Adrenal gland (tissue), 12 donors: ENCODE results near the gene PTCD2. TPM values are rescaled to one million over a fixed set of nuclear protein-coding genes. Genes with fewer than 3 reads are reported as not detected.

Experiments used
- DNase-seq, 7 donors: peaks; one replicate each; pipeline ENCODE4 v3.0.0-alpha.2; 2019 to 2020
- H3K27ac ChIP-seq, 5 donors: fragments of 200-600 bp; sonication (generic) in 4 of 5; 1 replicate in 3 of 5; 2 replicates in 2 of 5; pipeline versions ENCODE4 v1.5.1 to v1.8.0; 2016 to 2020; ENCODE audit warnings: mild to moderate bottlenecking in 1 of 5
- H3K27me3 ChIP-seq: fragments of 200-600 bp; 2 replicates; pipeline ENCODE4 v1.8.0; 2021
- H3K36me3 ChIP-seq, 2 donors: fragments of 200-600 bp; replicated peaks in 1 of 2; 1 replicate in 1 of 2; 2 replicates in 1 of 2; pipeline versions ENCODE4 v1.5.1 to v1.8.0; 2018 to 2022
- H3K4me1 ChIP-seq, 2 donors: fragments of 200-600 bp; replicated peaks in 1 of 2; 1 replicate in 1 of 2; 2 replicates in 1 of 2; pipeline versions ENCODE4 v1.5.1 to v1.8.0; 2018 to 2021
- H3K4me3 ChIP-seq, 4 donors: fragments of 200-600 bp; sonication (generic) in 3 of 4; one replicate each; pipeline ENCODE4 v1.5.1; 2016 to 2018
- H3K9me3 ChIP-seq, 3 donors: fragments of 200-600 bp; sonication (generic) in 1 of 3; replicated peaks in 1 of 3; 1 replicate in 2 of 3; 2 replicates in 1 of 3; pipeline versions ENCODE4 v1.5.1 to v1.8.0; 2016 to 2021
- POLR2A ChIP-seq, 2 donors: fragments of 450-650 bp; IDR thresholded peaks; one replicate each; pipeline ENCODE4 v1.6.1; 2017; ENCODE audit warnings: antibody characterized with exemption in 2 of 2, mild to moderate bottlenecking in 2 of 2, moderate library complexity in 1 of 2
- WGBS, 4 donors: extraction: QIAGEN DNeasy Blood & Tissue Kit in 2 of 4; methylation state at CpG; one replicate each; pipeline versions ENCODE4 v1.1.5 to v1.1.7; 2013 to 2017; 5-methylcytosine and 5-hydroxymethylcytosine counted together
- intact Hi-C, 2 donors: fragments of 100-400 bp; cut with DNase I; formaldehyde crosslinking; loops; one replicate each; pipeline versions ENCODE4 v1.14.1 to v1.15.0; 2022 to 2023
- polyA plus RNA-seq, 3 donors: library from polyadenylated mRNA; stranded (reverse); fragments of 200-250 nt in 2 of 3; fragments of 350-450 nt in 1 of 3; fragmentation: Illumina TruSeq in 1 of 3; extraction: RNeasy Lipid Tissue Mini Kit (QIAGEN cat#74804) in 1 of 3; gene quantifications; one replicate each; pipeline ENCODE4 v1.2.3, GENCODE V29; 2013 to 2014
- total RNA-seq, 9 donors: library from RNA; depleted of rRNA in 4 of 9; stranded (reverse); fragments of >200 nt in 4 of 9; fragments of 120-200 nt in 1 of 9; fragmentation: NEBNext Ultra II Directional in 1 of 9; extraction: Animal tissue kit (Norgen Biotek cat#: 25700) in 1 of 9; gene quantifications; one replicate each; pipeline versions ENCODE4 v1.1.0 to v1.2.4, GENCODE V29; 2013 to 2023
- TF ChIP-seq, protein P1 (sequence below), 6 experiments: fragments of 450-650 bp in 4 of 6; fragments of 200-600 bp in 2 of 6; sonication (generic) in 1 of 6; IDR thresholded peaks; 1 replicate in 5 of 6; 2 replicates in 1 of 6; pipeline versions ENCODE4 v1.5.1 to v1.8.0; 2016 to 2021; ENCODE audit warnings: antibody characterized with exemption in 6 of 6, mild to moderate bottlenecking in 2 of 6, moderate library complexity in 1 of 6
- donor health status: healthy with polysubstance abuse.
- donor health status: Bipolar disorder and iron deficiency.
- donor health status: DM: yes; HTN: yes; CAD: no.
- donor health status: DM: no; HTN: no; CAD: no.
- donor health status: DM: no; HTN: no; CAD: no.
- donor health status: DM: yes; HTN: yes; CAD: no.

The PTCD2 gene
- total and polyA plus RNA-seq, 12 donors, result 1.7 to 20.6 (median 14.2) TPM

DNA sequence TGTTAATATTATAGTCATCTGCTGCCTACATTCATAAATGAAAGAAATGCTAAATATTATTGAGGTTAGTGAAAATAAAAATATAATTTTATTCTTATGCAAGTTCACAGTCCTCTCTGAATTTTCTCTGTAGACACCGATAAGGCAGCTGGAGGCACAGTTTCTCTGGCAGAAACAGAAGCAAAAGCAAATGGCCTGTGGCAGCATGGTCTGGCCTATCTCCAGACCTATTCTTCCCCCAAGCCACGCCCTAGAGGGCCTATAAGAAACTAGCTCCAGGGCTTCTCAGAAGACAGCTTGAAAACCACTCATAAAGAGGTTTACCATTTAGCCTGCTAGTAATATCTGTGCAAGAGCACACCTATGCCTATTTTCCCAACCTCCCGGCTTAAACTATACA lies 28.6 kb upstream of the PTCD2 start:
- 94 to 99% (median 98%) methylated on average over 3 of the region's 3 CpGs for WGBS, 4 donors
- no peak for DNase-seq
- Histone ChIP-seq H3K27me3 (no peaks in the 10 kb centered on the region), H3K9me3 (no peaks in the 10 kb centered on the region), H3K4me3 (no peak overlapping the region), H3K4me1 (peaks cover 0 to 9% of the 10 kb centered on the region in 2 donors), H3K27ac (no peak overlapping the region), H3K36me3 (no peaks in the 10 kb centered on the region)
- TF ChIP-seq, protein P1, sequence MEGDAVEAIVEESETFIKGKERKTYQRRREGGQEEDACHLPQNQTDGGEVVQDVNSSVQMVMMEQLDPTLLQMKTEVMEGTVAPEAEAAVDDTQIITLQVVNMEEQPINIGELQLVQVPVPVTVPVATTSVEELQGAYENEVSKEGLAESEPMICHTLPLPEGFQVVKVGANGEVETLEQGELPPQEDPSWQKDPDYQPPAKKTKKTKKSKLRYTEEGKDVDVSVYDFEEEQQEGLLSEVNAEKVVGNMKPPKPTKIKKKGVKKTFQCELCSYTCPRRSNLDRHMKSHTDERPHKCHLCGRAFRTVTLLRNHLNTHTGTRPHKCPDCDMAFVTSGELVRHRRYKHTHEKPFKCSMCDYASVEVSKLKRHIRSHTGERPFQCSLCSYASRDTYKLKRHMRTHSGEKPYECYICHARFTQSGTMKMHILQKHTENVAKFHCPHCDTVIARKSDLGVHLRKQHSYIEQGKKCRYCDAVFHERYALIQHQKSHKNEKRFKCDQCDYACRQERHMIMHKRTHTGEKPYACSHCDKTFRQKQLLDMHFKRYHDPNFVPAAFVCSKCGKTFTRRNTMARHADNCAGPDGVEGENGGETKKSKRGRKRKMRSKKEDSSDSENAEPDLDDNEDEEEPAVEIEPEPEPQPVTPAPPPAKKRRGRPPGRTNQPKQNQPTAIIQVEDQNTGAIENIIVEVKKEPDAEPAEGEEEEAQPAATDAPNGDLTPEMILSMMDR (IDR thresholded peaks at IDR 0.05), result no peak
- TF ChIP-seq POLR2A (IDR thresholded peaks at IDR 0.05), result no peak
- intact Hi-C loops, result no loop called here

DNA sequence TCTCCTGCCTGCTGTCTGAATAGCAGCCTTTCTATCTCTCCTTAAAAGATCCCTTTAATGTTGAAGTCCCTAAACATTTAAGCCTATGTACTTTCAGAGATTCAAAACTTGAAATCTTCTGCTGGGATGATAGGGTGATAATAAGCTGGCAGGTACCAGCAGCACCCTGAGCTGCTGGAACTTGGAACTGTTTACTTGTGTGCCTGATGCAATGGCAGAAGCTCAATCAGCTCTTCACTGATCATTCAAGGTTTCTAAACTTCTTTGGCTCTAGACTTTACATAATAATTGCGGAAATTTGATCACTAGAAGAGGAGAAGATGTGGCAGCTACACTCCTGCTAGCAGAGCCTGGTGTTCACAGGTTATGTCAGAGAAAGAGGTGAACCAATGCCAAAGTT lies 27.8 kb upstream of the PTCD2 start:
- intact Hi-C loops, result no loop called here
- H3K36me3 ChIP-seq, result no peaks in the 10 kb centered on the region
- no peak overlapping the region for H3K4me3 ChIP-seq
- TF ChIP-seq POLR2A (IDR thresholded peaks at IDR 0.05), result no peak
- TF ChIP-seq, protein P1 (IDR thresholded peaks at IDR 0.05), result no peak
- no peak overlapping the region for H3K27ac ChIP-seq
- H3K9me3 ChIP-seq, result no peaks in the 10 kb centered on the region
- H3K27me3 ChIP-seq, result no peaks in the 10 kb centered on the region
- 94 to 100% (median 100%) methylated on average over 1 of the region's 1 CpG for WGBS, 4 donors
- no peak for DNase-seq
- peaks cover 0 to 9% of the 10 kb centered on the region in 2 donors for H3K4me1 ChIP-seq

DNA sequence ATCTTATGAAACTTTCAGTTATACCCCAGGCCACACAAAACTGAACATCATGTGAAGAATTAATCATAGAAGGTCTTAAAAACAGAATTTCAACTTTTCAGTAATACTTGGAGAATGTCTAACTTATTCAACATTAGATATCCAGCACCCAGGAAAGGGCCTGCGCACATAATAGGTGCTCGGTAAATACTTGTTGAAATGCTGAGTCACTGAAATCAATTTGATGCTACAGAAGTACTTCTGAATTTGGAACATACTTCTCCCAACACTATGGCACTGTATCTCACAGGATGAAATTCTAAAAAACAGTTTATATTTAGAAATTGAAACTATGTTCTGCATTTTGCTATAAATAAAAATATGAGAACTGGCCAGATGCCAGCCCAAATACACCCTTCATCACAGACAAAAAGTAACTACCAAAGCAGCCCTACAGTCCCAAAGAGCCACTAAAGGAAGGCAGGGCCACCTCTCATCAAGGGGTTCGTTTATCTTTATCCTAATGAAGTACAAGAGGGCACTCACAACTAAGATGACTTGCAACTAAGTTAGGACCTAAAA lies 26.6 kb upstream of the PTCD2 start:
- intact Hi-C loops, result no loop called here
- H3K27ac ChIP-seq, result no peak overlapping the region

DNA sequence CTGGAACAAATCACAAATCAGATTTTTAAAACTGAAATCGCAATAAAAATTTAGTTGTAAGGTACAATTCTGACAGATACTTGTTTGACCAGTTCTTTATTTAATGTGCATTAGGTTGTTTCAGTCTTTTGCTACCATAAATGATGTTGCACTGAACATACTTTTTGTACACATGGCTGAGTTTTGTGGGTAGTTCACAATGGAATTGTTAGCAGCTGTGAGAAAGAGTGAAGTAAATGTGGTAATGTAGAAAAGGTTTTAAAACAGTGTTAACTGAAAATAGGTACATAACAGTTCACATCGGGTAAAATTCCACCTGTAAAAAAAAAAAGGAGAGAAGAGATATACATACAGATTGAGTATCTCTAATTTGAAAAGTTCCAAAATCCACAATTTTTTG lies 25.7 kb upstream of the PTCD2 start:
- Histone ChIP-seq H3K9me3 (no peaks in the 10 kb centered on the region), H3K4me3 (no peak overlapping the region), H3K27ac (no peak overlapping the region), H3K4me1 (peaks cover 0 to 15% of the 10 kb centered on the region in 2 donors), H3K36me3 (no peaks in the 10 kb centered on the region), H3K27me3 (no peaks in the 10 kb centered on the region)
- 91 to 94% (median 93%) methylated on average over 2 of the region's 2 CpGs for WGBS, 4 donors
- intact Hi-C loops, result no loop called here
- no peak for TF ChIP-seq POLR2A (IDR thresholded peaks at IDR 0.05)
- TF ChIP-seq, protein P1 (IDR thresholded peaks at IDR 0.05), result no peak
- no peak for DNase-seq

More for the DNA sequence above, 26.6 kb upstream of the PTCD2 start:
- no peak for DNase-seq
- Histone ChIP-seq H3K27me3 (no peaks in the 10 kb centered on the region), H3K9me3 (no peaks in the 10 kb centered on the region), H3K4me3 (no peak overlapping the region), H3K4me1 (peaks cover 0 to 15% of the 10 kb centered on the region in 2 donors), H3K36me3 (no peaks in the 10 kb centered on the region)
- TF ChIP-seq POLR2A (IDR thresholded peaks at IDR 0.05), result no peak
- WGBS, 4 donors, result 78 to 87% (median 83%) methylated on average over 3 of the region's 3 CpGs

DNA sequence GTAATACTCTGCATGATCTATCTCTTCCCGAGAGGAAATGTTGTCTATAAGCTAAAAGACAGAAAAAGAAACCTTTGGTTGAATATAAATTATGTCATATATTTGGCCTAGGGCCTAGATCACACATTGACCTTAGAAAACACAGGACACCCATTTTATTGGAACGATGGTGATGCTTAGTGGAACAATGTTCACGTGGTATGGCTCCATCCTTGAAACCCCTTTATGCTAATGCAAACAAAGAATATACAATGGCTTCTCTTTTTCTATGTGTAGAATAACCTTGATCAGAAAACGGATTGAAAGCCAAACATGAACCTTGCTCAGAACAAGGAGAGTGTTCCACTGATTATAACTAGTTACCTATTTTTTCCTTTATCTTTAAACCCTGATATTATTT lies 24.6 kb upstream of the PTCD2 start:
- Histone ChIP-seq H3K4me1 (peaks cover under 1 to 18% of the 10 kb centered on the region in 2 donors), H3K27me3 (no peaks in the 10 kb centered on the region), H3K9me3 (no peaks in the 10 kb centered on the region), H3K36me3 (no peaks in the 10 kb centered on the region), H3K4me3 (no peak overlapping the region), H3K27ac (no peak overlapping the region)
- DNase-seq, result no peak
- 89 to 90% (median 90%) methylated on average over 4 of the region's 4 CpGs for WGBS, 4 donors
- no peak for TF ChIP-seq POLR2A (IDR thresholded peaks at IDR 0.05)
- TF ChIP-seq, protein P1 (IDR thresholded peaks at IDR 0.05), result no peak
- intact Hi-C loops, result no loop called here
